K562 (cell line): ENCODE data around the gene PPP1R37. TPM values are rescaled to one million over a fixed set of nuclear protein-coding genes. Genes with fewer than 3 reads are reported as not detected.

Source experiments
- CLOCK ChIP-seq: fragments of 250-450 bp; sonication (Bioruptor Pico); IDR thresholded peaks from 2 replicates; pipeline ENCODE4 v1.4.0; 2020; ENCODE audit warnings: mild to moderate bottlenecking, moderate library complexity, borderline replicate concordance
- CREB1 ChIP-seq, 2 experiments: sonication (generic) in 1 of 2; formaldehyde crosslinking in 1 of 2; IDR thresholded peaks; 2 replicates each; pipeline versions ENCODE4 v1.6.1 to v1.8.0; 2012 to 2022; ENCODE audit warnings: inconsistent platforms in 1 of 2, mild to moderate bottlenecking in 1 of 2, missing genetic modification reagents in 1 of 2, moderate library complexity in 1 of 2
- DDX20 ChIP-seq: fragments of 450-650 bp; IDR thresholded peaks from 2 replicates; pipeline ENCODE4 v1.6.1; 2016; ENCODE audit warnings: missing genetic modification characterization, low read depth, mild to moderate bottlenecking, missing compliant biosample characterization, moderate library complexity
- HDGF ChIP-seq: fragments of 450-650 bp; IDR thresholded peaks from 2 replicates; pipeline ENCODE4 v1.6.1; 2016
- HNRNPUL1 ChIP-seq: fragments of 200-400 bp; formaldehyde crosslinking; IDR thresholded peaks from 2 replicates; pipeline ENCODE4 v1.6.1; 2017; ENCODE audit warnings: low read length
- JUN ChIP-seq, 2 experiments: sonication (generic) in 1 of 2; formaldehyde crosslinking in 1 of 2; IDR thresholded peaks; 2 replicates each; pipeline versions ENCODE4 v1.6.1 to v1.8.0; 2012 to 2022; ENCODE audit warnings: borderline replicate concordance in 2 of 2, mild to moderate bottlenecking in 2 of 2, improper control_type of control experiment in 1 of 2, low read depth in 1 of 2, low read length in 1 of 2, missing genetic modification reagents in 1 of 2
- KHSRP ChIP-seq: fragments of 450-650 bp; IDR thresholded peaks from 2 replicates; pipeline ENCODE4 v1.6.1; 2017
- L3MBTL2 ChIP-seq: fragments of 450-650 bp; IDR thresholded peaks from 2 replicates; pipeline ENCODE4 v1.6.1; 2016; ENCODE audit warnings: mild to moderate bottlenecking, moderate library complexity
- MEIS2 ChIP-seq: fragments of 450-650 bp; IDR thresholded peaks from 2 replicates; pipeline ENCODE4 v1.6.1; 2014; ENCODE audit warnings: mild to moderate bottlenecking; ENCODE audit not compliant: partially characterized antibody
- MTA2 ChIP-seq: fragments of 450-650 bp; IDR thresholded peaks from 2 replicates; pipeline ENCODE4 v1.6.1; 2016; ENCODE audit warnings: low read depth
- POLR3A ChIP-seq: IDR thresholded peaks from 2 replicates; pipeline ENCODE4 v1.6.1; 2011; ENCODE audit warnings: borderline replicate concordance, mild to moderate bottlenecking, moderate library complexity; ENCODE audit not compliant: insufficient read length, insufficient read depth; ENCODE audit errors: extremely low read depth
- PTRF ChIP-seq: fragments of 450-650 bp; IDR thresholded peaks from 2 replicates; pipeline ENCODE4 v1.6.1; 2016; ENCODE audit warnings: mild to moderate bottlenecking, missing genetic modification characterization, missing compliant biosample characterization
- RBM15 ChIP-seq: fragments of 200-400 bp; formaldehyde crosslinking; IDR thresholded peaks from 2 replicates; pipeline ENCODE4 v1.6.1; 2018; ENCODE audit warnings: mild to moderate bottlenecking, low read length, moderate library complexity; ENCODE audit not compliant: insufficient read depth
- RBM39 ChIP-seq: fragments of 200-400 bp; formaldehyde crosslinking; optimal IDR thresholded peaks from 2 replicates; pipeline ENCODE3; 2018; ENCODE audit warnings: low read depth, low read length
- SNAPC5 ChIP-seq: fragments of 250-450 bp; sonication (Bioruptor Pico); IDR thresholded peaks from 2 replicates; pipeline ENCODE4 v1.8.0; 2021; ENCODE audit warnings: moderate library complexity, mild to moderate bottlenecking, inconsistent platforms
- STAT6 ChIP-seq: sonication (generic); formaldehyde crosslinking; IDR thresholded peaks from 2 replicates; pipeline ENCODE4 v1.8.1; 2023; ENCODE audit warnings: mild to moderate bottlenecking, missing genetic modification reagents
- ZFP30 ChIP-seq: fragments of 250-450 bp; sonication (Bioruptor Pico); IDR thresholded peaks from 2 replicates; pipeline ENCODE4 v1.8.0; 2022; ENCODE audit warnings: moderate library complexity, mild to moderate bottlenecking, inconsistent platforms, borderline replicate concordance
- ZNF445 ChIP-seq: fragments of 250-450 bp; sonication (Bioruptor Pico); IDR thresholded peaks from 2 replicates; pipeline ENCODE4 v1.4.0; 2020; ENCODE audit warnings: low read depth, mild to moderate bottlenecking, moderate library complexity
- ZNF449 ChIP-seq: fragments of 250-450 bp; sonication (Bioruptor Pico); IDR thresholded peaks from 2 replicates; pipeline ENCODE4 v1.8.0; 2022; ENCODE audit warnings: moderate library complexity, mild to moderate bottlenecking, inconsistent platforms
- polyA plus RNA-seq, 8 experiments: library from polyadenylated mRNA; depleted of rRNA in 4 of 8; stranded (reverse) in 5 of 8; unstranded in 3 of 8; fragments of >200 nt; fragmentation: Nextera tagmentation in 2 of 8; fragmentation: Illumina TruSeq in 1 of 8; extraction: Ambion mirVana in 2 of 8; extraction: Trizol in 1 of 8; gene quantifications; 2 replicates each; pipeline versions ENCODE4 v1.2.1 to v1.2.3, GENCODE V29; 2011 to 2014; ENCODE audit warnings: inconsistent platforms in 1 of 8, missing spikeins in 1 of 8
- total RNA-seq, 7 experiments: library from RNA; depleted of rRNA in 6 of 7; stranded (reverse); fragments of >200 nt in 6 of 7; fragmentation: Illumina TruSeq in 2 of 7; extraction: Trizol in 2 of 7; gene quantifications; 2 replicates each; pipeline versions ENCODE4 v1.2.1 to v1.2.3, GENCODE V29; 2011 to 2021; ENCODE audit warnings: low replicate concordance in 1 of 7

PPP1R37 gene
- total and polyA plus RNA-seq, 9 of the 15 experiments (the other 6 are each of a cell fraction or from before 2014, with no cell fraction given), result 0.04 to 20.3 (median 7.3) TPM

GRCh38 chr19:45079063-45079910 lies 13.7 kb upstream of the PPP1R37 start, which contains the start of gene GEMIN7 (continued):
- peak; percentile 49; the same call in 1 of the 2 replicates for TF ChIP-seq CREB1 (IDR thresholded peaks at IDR 0.05)
- TF ChIP-seq CREB1 (CRISPR knock-in tag; IDR thresholded peaks at IDR 0.05), result peak; percentile 73
- TF ChIP-seq JUN (IDR thresholded peaks at IDR 0.05; ENCODE audit: borderline replicate concordance, low read depth, low read length), result peak; percentile 65; the same call in 1 of the 2 replicates
- peak; percentile 81 for TF ChIP-seq JUN (CRISPR knock-in tag; IDR thresholded peaks at IDR 0.05; ENCODE audit: borderline replicate concordance)
- TF ChIP-seq ZNF449 (CRISPR knock-in tag), result no peak
- no peak for TF ChIP-seq POLR3A
- no peak for TF ChIP-seq MTA2
- TF ChIP-seq SNAPC5 (CRISPR knock-in tag), result no peak
- peak; percentile 90 for TF ChIP-seq MEIS2
- TF ChIP-seq RBM15, result no peak
- TF ChIP-seq HNRNPUL1, result no peak
- no peak for TF ChIP-seq STAT6 (CRISPR knock-in tag)
- TF ChIP-seq ZFP30 (CRISPR knock-in tag), result no peak
- no peak for TF ChIP-seq DDX20 (tag)
- TF ChIP-seq RBM39, result no peak
- TF ChIP-seq KHSRP, result no peak
- no peak for TF ChIP-seq CLOCK (CRISPR knock-in tag)
- no peak for TF ChIP-seq PTRF
- TF ChIP-seq ZNF445 (CRISPR knock-in tag), result no peak
- peak; percentile 92 for TF ChIP-seq L3MBTL2
- TF ChIP-seq HDGF, result no peak
